ENCODE results near the gene TNFSF10.
"Not testable (repeated sequence)": the region's sequence is repeated elsewhere in the genome, so short reads cannot be mapped to it uniquely, and the experiment has no call there.

The TNFSF10 gene

GRCh38 chr3:172543884-172544283 is 20.7 kb upstream of the TNFSF10 start:
- no peak for DNase-seq

- DNase-seq, result no peak
Observed at GRCh38 chr3:172543419-172543818, 20.2 kb upstream of the TNFSF10 start.

- no peak for DNase-seq
Observed at GRCh38 chr3:172542999-172543398, 19.8 kb upstream of the TNFSF10 start.

GRCh38 chr3:172541945-172542488 is 18.8 kb upstream of the TNFSF10 start:
- no peak for DNase-seq

GRCh38 chr3:172540049-172540448 is 16.8 kb upstream of the TNFSF10 start:
- no peak for DNase-seq

GRCh38 chr3:172539273-172539672 is 16.0 kb upstream of the TNFSF10 start:
- DNase-seq, result no peak

- no peak for DNase-seq
Observed at GRCh38 chr3:172538368-172539151, 15.3 kb upstream of the TNFSF10 start.

GRCh38 chr3:172537507-172538158 is 14.4 kb upstream of the TNFSF10 start:
- no peak for DNase-seq

GRCh38 chr3:172536993-172537419 is 13.8 kb upstream of the TNFSF10 start:
- DNase-seq, result no peak

GRCh38 chr3:172536505-172536904 is 13.3 kb upstream of the TNFSF10 start:
- DNase-seq, result no peak

- DNase-seq, result no peak
Observed at GRCh38 chr3:172530566-172530965, 7.3 kb upstream of the TNFSF10 start.

GRCh38 chr3:172530101-172530561 is 6.9 kb upstream of the TNFSF10 start:
- no peak for DNase-seq

GRCh38 chr3:172528677-172529076 is 5.4 kb upstream of the TNFSF10 start:
- no peak for DNase-seq

GRCh38 chr3:172527306-172527705 is 4.1 kb upstream of the TNFSF10 start:
- DNase-seq, result no peak

- no peak for DNase-seq
Observed at GRCh38 chr3:172525116-172525613, 1.9 kb upstream of the TNFSF10 start.

GRCh38 chr3:172524611-172525010 is 1.4 kb upstream of the TNFSF10 start:
- DNase-seq, result no peak

- DNase-seq, result not testable (repeated sequence)
Observed at GRCh38 chr3:172521837-172522726, 1.1 kb downstream of the TNFSF10 start.

GRCh38 chr3:172520301-172520831 is 2.9 kb downstream of the TNFSF10 start:
- DNase-seq, result no peak

- DNase-seq, result no peak
Observed at GRCh38 chr3:172519740-172520139, 3.5 kb downstream of the TNFSF10 start.

- no peak for DNase-seq
Observed at GRCh38 chr3:172518929-172519640, 4.1 kb downstream of the TNFSF10 start.

- DNase-seq, result no peak
Observed at GRCh38 chr3:172517859-172518466, 5.3 kb downstream of the TNFSF10 start.
